Motor neuron (in vitro differentiated cells): ENCODE measurements around the gene TMEM106A. TPM values are rescaled to one million over a fixed set of nuclear protein-coding genes. Genes with fewer than 3 reads are reported as not detected.
A peak's percentile ranks its signal among the peaks of the same experiment; 100 is the strongest.
"Not testable (repeated sequence)": the region's sequence is repeated elsewhere in the genome, so short reads cannot be mapped to it uniquely, and the experiment has no call there.

ENCODE experiments used
- ATAC-seq, 8 experiments: fragments of 200-7000 bp; cut with Tn5 transposase; replicated peaks in 6 of 8; 2 replicates each; pipeline ENCODE4 v1.8.0; 2021; ENCODE audit warnings: mild to moderate bottlenecking in 8 of 8, moderate library complexity in 8 of 8
- H3K27ac ChIP-seq, 2 donors: fragments of 250-450 bp; sonication (Bioruptor Pico); 2 replicates each; pipeline ENCODE4 v1.9.0; 2021; ENCODE audit warnings: antibody characterized with exemption in 2 of 2, mild to moderate bottlenecking in 2 of 2, moderate library complexity in 1 of 2
- H3K4me1 ChIP-seq, 2 donors: fragments of 250-450 bp; sonication (Bioruptor Pico); replicated peaks in 1 of 2; 2 replicates each; pipeline ENCODE4 v1.6.1; 2021; ENCODE audit warnings: antibody characterized with exemption in 2 of 2, mild to moderate bottlenecking in 2 of 2, moderate library complexity in 1 of 2
- H3K4me3 ChIP-seq, 5 donors: fragments of 250-450 bp; sonication (Bioruptor Pico); 2 replicates each; pipeline ENCODE4 v1.9.0; 2021; ENCODE audit warnings: antibody characterized with exemption in 5 of 5, mild to moderate bottlenecking in 5 of 5, moderate library complexity in 4 of 5
- WGBS, 10 experiments: fragments of 450-650 bp; shearing (Covaris generic); methylation state at CpG; one replicate each; pipeline ENCODE4 v1.0.0; 2022; 5-methylcytosine and 5-hydroxymethylcytosine counted together
- in situ Hi-C, 9 experiments: fragments of 400-800 bp; cut with MboI; loops; one replicate each; pipeline ENCODE4 v1.15.0; 2021; ENCODE audit warnings: low sequenced_read_pairs in 9 of 9, low pct_unique_long_range_greater_than_20kb in 2 of 9; ENCODE audit not compliant: unreplicated experiment in 9 of 9
- total RNA-seq, 8 experiments: library from RNA; unstranded; fragments of 300-600 nt; gene quantifications; 2 replicates each; pipeline versions ENCODE4 v1.2.3 to v1.2.4, GENCODE V29; 2022

The TMEM106A gene
- total RNA-seq, 8 experiments from 2014 or later = 0.27 to 7.8 (median 0.95) TPM

- WGBS, 10 experiments = 76 to 100% (median 94%) methylated on average over 1 to 2 of the region's 2 CpGs; no CpG with 5 or more reads in 5 of the 10 experiments
- ATAC-seq = no peak
- Histone ChIP-seq H3K4me1 (no peaks in the 10 kb centered on the region), H3K27ac (no peak overlapping the region), H3K4me3 (no peak overlapping the region)
- in situ Hi-C loops = loop anchor here in 2 of 9 experiments (25.0 kb wide), 1 partner anchor 93 kb away; no protein-coding TSS in a partner anchor
Measured at GRCh38 chr17:43219001-43219400, 7.3 kb downstream of the TMEM106A start.

DNA sequence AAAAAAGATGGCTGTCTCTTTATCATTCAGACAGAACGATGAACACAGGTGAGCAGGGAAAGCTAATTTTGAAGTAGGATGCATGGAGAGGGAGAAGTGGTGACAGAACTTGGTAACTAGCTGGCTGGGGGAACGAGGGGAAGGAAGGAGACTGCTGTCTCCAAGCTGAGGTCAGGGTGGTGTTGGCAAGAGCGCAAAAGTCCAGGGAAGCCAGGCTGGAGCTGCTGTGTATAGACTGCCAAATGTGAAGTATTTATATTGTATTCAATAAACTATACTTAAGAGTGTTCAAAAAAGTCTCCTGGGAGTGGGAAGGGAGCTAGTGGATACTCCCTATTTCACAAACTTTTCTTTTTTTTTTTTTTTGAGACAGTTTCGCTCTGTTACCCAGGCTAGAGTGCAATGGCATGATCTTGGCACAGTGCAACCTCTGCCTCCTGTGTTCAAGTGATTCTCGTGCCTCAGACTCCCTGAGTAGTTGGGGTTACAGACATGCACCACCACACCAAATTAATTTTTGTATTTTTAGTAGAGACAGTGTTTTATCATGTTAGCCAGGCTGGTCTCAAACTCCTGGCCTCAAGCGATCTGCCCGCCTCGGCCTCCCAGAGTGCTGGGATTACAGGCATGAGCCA is 8.2 kb downstream of the TMEM106A start:
- Histone ChIP-seq H3K27ac (no peak overlapping the region), H3K4me3 (no peak overlapping the region), H3K4me1 (no peaks in the 10 kb centered on the region)
- in situ Hi-C loops = loop anchor here in 2 of 9 experiments (25.0 kb wide), 1 partner anchor 92 kb away; no protein-coding TSS in a partner anchor
- 0 to 92% (median 64%) methylated on average over 1 to 5 of the region's 8 CpGs for WGBS, 10 experiments
- no peak for ATAC-seq

- Histone ChIP-seq H3K4me3 (no peak overlapping the region), H3K4me1 (no peaks in the 10 kb centered on the region), H3K27ac (no peak overlapping the region)
- 67 to 100% (median 71%) methylated on average over 1 to 8 of the region's 9 CpGs; no CpG with 5 or more reads in 2 of the 10 experiments for WGBS, 10 experiments
- in situ Hi-C loops = loop anchor here in 2 of 9 experiments (25.0 kb wide), 1 partner anchor 92 kb away; no protein-coding TSS in a partner anchor
- no peak for ATAC-seq
Measured at GRCh38 chr17:43220511-43221125, 8.9 kb downstream of the TMEM106A start.

- in situ Hi-C loops = loop anchor here in 2 of 9 experiments (25.0 kb wide), 1 partner anchor 88 kb away; no protein-coding TSS in a partner anchor
Measured at GRCh38 chr17:43224146-43224705, 12.6 kb downstream of the TMEM106A start.

GRCh38 chr17:43226393-43226792 is 14.7 kb downstream of the TMEM106A start:
- no peak overlapping the region for H3K4me3 ChIP-seq
- ATAC-seq = no peak
- in situ Hi-C loops = no loop called here
- no peaks in the 10 kb centered on the region for H3K4me1 ChIP-seq
- 66 to 100% (median 93%) methylated on average over 1 to 7 of the region's 7 CpGs; no CpG with 5 or more reads in 2 of the 10 experiments for WGBS, 10 experiments
- no peak overlapping the region for H3K27ac ChIP-seq

More at GRCh38 chr17:43224146-43224705, 12.6 kb downstream of the TMEM106A start:
- ATAC-seq = no peak
- H3K4me1 ChIP-seq = no peaks in the 10 kb centered on the region
- 38 to 100% (median 91%) methylated on average over 1 to 6 of the region's 7 CpGs; no CpG with 5 or more reads in 5 of the 10 experiments for WGBS, 10 experiments
- H3K4me3 ChIP-seq = no peak overlapping the region
- H3K27ac ChIP-seq = no peak overlapping the region

DNA sequence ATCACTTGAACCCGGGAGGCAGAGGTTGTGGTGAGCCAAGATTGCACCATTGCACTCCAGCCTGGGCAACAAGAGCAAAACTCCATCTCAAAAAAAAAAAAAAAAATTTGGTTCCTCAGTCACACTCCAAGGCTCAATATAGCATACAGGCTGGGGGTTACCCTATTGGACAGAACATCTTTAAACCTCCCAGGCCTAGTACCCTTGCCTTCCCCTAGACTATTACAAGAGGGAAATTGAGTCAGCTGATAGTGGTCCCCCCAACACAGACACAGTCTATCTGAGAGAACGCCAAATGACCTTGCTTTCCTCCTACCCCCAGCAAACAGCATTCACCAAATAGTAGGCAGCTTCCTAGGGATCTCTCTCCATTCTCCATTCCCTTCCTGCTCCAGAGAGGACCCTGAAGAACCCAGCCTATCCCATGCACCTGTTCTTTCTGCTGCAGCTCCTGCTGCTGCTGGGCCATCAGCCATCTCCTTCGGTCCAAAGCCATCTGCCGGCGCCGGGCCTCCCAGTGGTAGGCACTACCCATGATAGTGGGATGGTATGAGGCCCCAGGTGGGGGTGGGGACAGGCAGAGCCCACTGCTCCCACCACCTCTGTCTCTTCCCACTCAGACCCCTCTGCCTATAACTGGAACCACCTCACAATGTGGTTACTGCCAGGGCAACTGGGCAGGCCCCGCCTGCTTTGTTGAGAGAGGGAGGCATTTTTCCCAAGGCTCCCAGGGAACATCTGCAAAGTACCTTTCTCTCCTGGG is 16.5 kb downstream of the TMEM106A start, which contains the start of gene CCDC200:
Gene CCDC200, minus strand, starts transcription at position 604 of the 763 bp plus-strand sequence. Its CDS starts 69 bp downstream, at position 535.
- H3K27ac ChIP-seq, H3K4me3 ChIP-seq, in situ Hi-C loops, H3K4me1 ChIP-seq: not testable (repeated sequence)
- ATAC-seq = peak in 4 of 8 experiments; percentile 19 to 29 (median 24)
- WGBS, 10 experiments = no CpG with 5 or more reads among the region's 7 CpGs

- no CpG with 5 or more reads among the region's 40 CpGs for WGBS, 10 experiments
- H3K4me1 ChIP-seq, H3K27ac ChIP-seq, in situ Hi-C loops, H3K4me3 ChIP-seq: not testable (repeated sequence)
- peak in 3 of 8 experiments; percentile 26 to 88 (median 82) for ATAC-seq
Measured at GRCh38 chr17:43231205-43232020, 19.7 kb downstream of the TMEM106A start.

GRCh38 chr17:43232021-43232699 is 20.5 kb downstream of the TMEM106A start:
- ATAC-seq = not testable (repeated sequence)

DNA sequence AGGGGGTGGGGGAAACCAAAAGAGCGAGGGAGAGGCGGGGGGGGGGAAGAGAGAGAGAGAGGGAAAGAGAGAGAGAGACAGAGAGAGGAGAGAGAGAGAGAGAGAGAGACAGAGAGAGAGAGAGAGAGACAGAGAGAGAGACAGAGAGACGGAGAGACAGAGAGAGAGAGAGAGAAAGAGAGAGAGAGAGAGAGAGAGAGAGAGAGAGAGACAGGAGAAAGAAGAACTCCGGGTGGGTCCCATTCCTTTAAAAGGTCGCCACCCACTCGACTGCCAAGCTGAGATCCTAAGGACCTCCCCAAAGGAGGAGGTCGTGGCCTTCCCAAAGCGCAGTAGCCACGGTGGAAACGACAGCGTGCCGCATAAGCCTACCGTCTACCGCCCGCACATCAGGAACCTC is 21.6 kb downstream of the TMEM106A start:
- WGBS, 10 experiments = no CpG with 5 or more reads among the region's 15 CpGs
- H3K4me1 ChIP-seq, in situ Hi-C loops, ATAC-seq, H3K4me3 ChIP-seq, H3K27ac ChIP-seq: not testable (repeated sequence)

More at GRCh38 chr17:43232021-43232699, 20.5 kb downstream of the TMEM106A start:
- H3K4me3 ChIP-seq, H3K27ac ChIP-seq, in situ Hi-C loops, H3K4me1 ChIP-seq: not testable (repeated sequence)
- 88 to 100% methylated on average over 1 to 3 of the region's 24 CpGs; no CpG with 5 or more reads in 8 of the 10 experiments for WGBS, 10 experiments

- no CpG with 5 or more reads among the region's 31 CpGs for WGBS, 10 experiments
- ATAC-seq, H3K27ac ChIP-seq, H3K4me3 ChIP-seq, H3K4me1 ChIP-seq, in situ Hi-C loops: not testable (repeated sequence)
Measured at GRCh38 chr17:43233877-43234276, 22.2 kb downstream of the TMEM106A start, which contains the start of gene RNU2-1. Gene RNU2-1, minus strand, starts transcription at chr17:43233977.

- H3K27ac ChIP-seq, H3K4me1 ChIP-seq, in situ Hi-C loops, H3K4me3 ChIP-seq: not testable (repeated sequence)
- ATAC-seq = peak; percentile 23 to 74 (median 66)
- WGBS, 10 experiments = no CpG with 5 or more reads among the region's 26 CpGs
Measured at GRCh38 chr17:43239597-43239996, 27.9 kb downstream of the TMEM106A start.
